Fibroblast of pulmonary artery (primary cell): ENCODE results near the gene SH3D19.
A peak's percentile ranks its signal among the peaks of the same experiment; 100 is the strongest.

Experiments
- DNase-seq: peaks from one replicate; pipeline ENCODE4 v3.0.0-alpha.2; 2010; ENCODE audit warnings: low read depth
- H3K4me3 ChIP-seq: replicated peaks from 2 replicates; pipeline ENCODE4 v1.5.1; 2011; ENCODE audit warnings: low read depth, mild to moderate bottlenecking, control low read depth, low read length, moderate library complexity
- CTCF ChIP-seq: IDR thresholded peaks from 2 replicates; pipeline ENCODE4 v1.5.1; 2011; ENCODE audit warnings: mild to moderate bottlenecking, control low read depth, low read length, inconsistent platforms; ENCODE audit errors: missing control alignments

The SH3D19 gene

DNA sequence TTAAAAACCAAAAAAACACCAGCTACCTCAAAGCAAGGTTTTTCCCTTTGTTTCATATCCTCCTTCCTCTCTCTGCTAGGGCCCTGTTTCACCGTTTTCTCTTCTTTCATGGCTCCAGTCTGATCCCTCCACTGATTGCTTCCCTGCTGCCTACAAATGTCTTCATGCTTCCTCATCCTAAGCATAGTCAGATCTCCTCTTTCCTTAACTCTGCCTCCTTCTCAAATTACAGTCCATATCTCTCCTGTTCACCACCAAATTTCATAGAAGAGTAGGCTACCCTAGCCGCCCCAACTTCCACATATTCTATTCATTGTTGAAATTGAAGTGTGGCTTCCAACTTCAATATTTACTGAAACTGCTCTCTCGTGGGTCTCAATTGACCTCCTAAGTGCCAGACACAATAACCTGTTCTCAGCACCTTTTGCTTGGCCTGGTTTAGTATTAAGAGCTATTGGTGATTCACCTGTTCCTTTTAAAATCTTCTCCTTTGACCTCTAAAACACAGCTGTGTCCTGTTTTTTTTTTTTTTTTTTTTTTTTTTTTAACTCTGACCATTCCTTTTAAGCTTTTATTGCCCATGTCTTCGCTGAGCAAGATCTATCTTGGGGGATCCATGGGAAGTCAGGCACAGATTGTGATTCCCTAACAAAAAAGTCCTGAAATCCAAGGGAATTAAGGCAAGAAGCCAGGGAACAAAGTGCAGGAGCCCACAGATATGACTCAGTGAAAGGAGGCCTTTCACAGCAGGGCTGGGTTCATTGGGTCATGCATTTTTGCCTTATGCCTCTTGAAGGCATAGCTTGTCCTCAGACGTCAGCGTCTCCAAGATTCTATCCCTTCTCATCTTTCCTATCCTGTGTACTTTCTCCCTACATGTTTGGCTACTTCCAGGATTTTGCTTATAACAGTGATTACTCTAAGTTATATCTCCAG lies 140.6 kb downstream of the SH3D19 start:
- H3K4me3 ChIP-seq: no peak overlapping the region
- peak; percentile 72 for DNase-seq
- no peak for TF ChIP-seq CTCF

- DNase-seq: no peak
- no peak overlapping the region for H3K4me3 ChIP-seq
- no peak for TF ChIP-seq CTCF
Observed at GRCh38 chr4:151182455-151182996, 142.9 kb downstream of the SH3D19 start.

- no peak for TF ChIP-seq CTCF
- no peak overlapping the region for H3K4me3 ChIP-seq
- DNase-seq: no peak
Observed at GRCh38 chr4:151176685-151177084, 148.7 kb downstream of the SH3D19 start.

DNA sequence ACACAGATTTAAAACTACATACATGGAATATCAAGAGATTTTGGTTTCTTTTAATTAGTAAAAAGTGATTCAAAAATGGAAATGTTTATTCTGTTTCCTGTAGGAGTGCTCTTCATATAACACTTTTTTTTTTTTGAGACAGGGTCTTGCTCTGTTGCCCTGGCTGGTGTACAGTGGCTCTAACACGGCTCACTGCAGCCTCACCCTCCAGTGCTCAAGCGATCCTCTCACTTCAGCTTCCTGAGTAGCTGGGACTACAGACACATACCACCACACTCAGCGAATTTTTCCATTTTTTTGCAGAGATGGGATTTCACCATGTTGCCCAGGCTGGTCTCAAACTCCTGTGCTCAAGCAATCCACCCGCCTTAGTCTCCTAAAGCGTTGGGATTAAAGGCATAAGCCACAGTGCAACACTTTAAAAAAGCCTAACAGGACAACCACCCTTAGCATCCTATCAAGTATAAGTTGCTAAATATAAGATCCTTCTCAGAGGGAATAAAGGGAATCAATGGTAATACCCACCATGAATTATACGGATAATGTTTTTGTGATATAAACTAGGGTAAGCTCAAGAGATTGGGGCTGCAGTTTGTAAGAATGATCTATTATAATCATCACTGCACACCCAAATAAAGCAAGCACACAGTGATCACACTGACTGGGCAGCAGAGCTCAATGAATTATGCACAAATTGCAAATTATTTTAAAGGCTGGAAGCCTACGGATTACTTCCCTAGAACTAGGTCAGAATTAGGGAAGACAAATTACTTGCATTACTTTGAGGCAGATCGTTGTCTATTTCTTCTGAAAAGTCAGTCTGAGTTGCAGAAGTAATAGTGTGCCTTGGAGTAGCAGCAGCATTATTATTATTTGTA lies 149.4 kb downstream of the SH3D19 start:
- DNase-seq: no peak
- H3K4me3 ChIP-seq: no peak overlapping the region

DNA sequence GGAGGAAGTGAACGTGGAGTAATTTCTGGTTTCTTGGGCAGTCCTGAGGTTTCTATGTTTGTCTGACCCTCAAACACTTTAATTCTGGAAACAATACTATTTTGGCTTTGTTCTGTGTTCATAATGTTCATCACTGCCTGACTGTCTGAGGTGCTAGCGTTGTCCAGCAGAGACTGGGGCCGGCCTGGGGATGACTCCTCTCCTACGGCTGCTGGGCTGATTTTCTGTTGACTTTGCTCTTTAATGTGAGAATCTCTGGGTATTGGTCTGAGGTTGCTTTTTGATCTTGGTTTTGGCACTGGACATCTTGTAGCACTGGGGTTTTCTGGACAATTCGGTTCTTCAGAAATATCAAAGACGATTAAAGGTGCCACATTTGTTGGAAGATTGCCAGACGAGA lies 150.2 kb downstream of the SH3D19 start:
- no peak for TF ChIP-seq CTCF
- H3K4me3 ChIP-seq: no peak overlapping the region
- no peak for DNase-seq

More for the DNA sequence above, 149.4 kb downstream of the SH3D19 start:
- no peak for TF ChIP-seq CTCF

DNA sequence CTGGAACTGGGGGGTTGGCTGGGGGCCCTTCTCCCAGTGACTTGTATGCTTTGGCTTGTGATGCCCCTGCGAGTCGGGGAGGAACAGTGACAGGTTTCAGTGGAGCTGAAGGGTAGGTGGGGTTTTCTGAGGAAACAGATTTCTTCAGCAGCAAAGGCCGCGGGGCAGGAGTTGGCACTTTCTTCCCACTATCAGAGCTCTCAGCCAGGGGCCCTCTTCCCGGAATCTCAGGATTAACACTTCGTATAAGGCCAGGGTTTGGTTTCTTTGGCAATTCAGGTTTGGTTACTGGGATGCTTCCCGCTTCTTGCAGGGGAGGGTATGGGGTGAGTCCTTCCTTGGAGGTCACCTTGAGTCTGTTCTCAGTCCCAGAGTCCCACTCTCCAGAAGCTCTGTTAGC lies 150.6 kb downstream of the SH3D19 start:
- TF ChIP-seq CTCF: no peak
- DNase-seq: no peak
- H3K4me3 ChIP-seq: no peak overlapping the region
